Thoracic aorta (tissue), 2 donors: Measurements from ENCODE around the gene AK9. TPM values are rescaled to one million over a fixed set of nuclear protein-coding genes. Genes with fewer than 3 reads are reported as not detected.

Source experiments
- ATAC-seq: fragments of 150-250 bp; one replicate; pipeline ENCODE4 v1.8.0; 2017; ENCODE audit warnings: low read depth; ENCODE audit not compliant: insufficient number of reproducible peaks, low FRiP score
- DNase-seq: peaks from one replicate; pipeline ENCODE4 v3.0.0-alpha.2; 2020; ENCODE audit warnings: low spot score
- H3K27ac ChIP-seq, 2 donors: fragments of 200-600 bp; sonication (generic); 1 replicate in 1 of 2; 2 replicates in 1 of 2; pipeline ENCODE4 v1.5.1; 2016; ENCODE audit warnings: mild to moderate bottlenecking in 2 of 2, moderate library complexity in 2 of 2
- H3K27me3 ChIP-seq: fragments of 200-600 bp; sonication (generic); replicated peaks from 2 replicates; pipeline ENCODE4 v1.6.0; 2016; ENCODE audit warnings: mild to moderate bottlenecking; ENCODE audit not compliant: insufficient read depth
- H3K36me3 ChIP-seq: fragments of 200-600 bp; sonication (generic); one replicate; pipeline ENCODE4 v1.5.1; 2016
- H3K4me1 ChIP-seq, 2 donors: fragments of 200-600 bp; sonication (generic); 1 replicate in 1 of 2; 2 replicates in 1 of 2; pipeline versions ENCODE4 v1.5.1 to v1.6.0; 2016; ENCODE audit warnings: low read depth in 2 of 2, mild to moderate bottlenecking in 1 of 2; ENCODE audit not compliant: control insufficient read depth in 1 of 2
- H3K4me3 ChIP-seq: fragments of 200-600 bp; sonication (generic); 2 replicates; pipeline ENCODE4 v1.5.1; 2016; ENCODE audit warnings: mild to moderate bottlenecking
- H3K9me3 ChIP-seq: fragments of 200-600 bp; sonication (generic); 2 replicates; pipeline ENCODE4 v1.5.1; 2016
- CTCF ChIP-seq: fragments of 200-600 bp; sonication (generic); IDR thresholded peaks from one replicate; pipeline ENCODE4 v1.5.1; 2019; ENCODE audit warnings: antibody characterized with exemption
- total RNA-seq, 2 donors: library from RNA; depleted of rRNA; stranded (reverse); fragments of >200 nt; gene quantifications; one replicate each; pipeline versions ENCODE4 v1.1.0 to v1.2.3, GENCODE V29; 2016

The AK9 gene
- total RNA-seq, 2 donors from 2014 or later: 12.5 to 12.8 TPM

- DNase-seq (no peak), ATAC-seq (peak; percentile 4)
- Histone ChIP-seq H3K27ac (peak overlapping the region; percentile 73 to 90), H3K4me3 (peak overlapping the region; percentile 95), H3K27me3 (no peaks in the 10 kb centered on the region), H3K4me1 (peaks cover 9 to 31% of the 10 kb centered on the region in 2 donors), H3K9me3 (no peaks in the 10 kb centered on the region), H3K36me3 (peaks cover 9% of the 10 kb centered on the region)
- TF ChIP-seq CTCF: no peak
These were observed 234.9 kb downstream of the AK9 start for GRCh38 chr6:109456111-109456583.

GRCh38 chr6:109455437-109456110, 235.4 kb downstream of the AK9 start, which contains the start of gene MICAL1:
Gene MICAL1, minus strand, starts transcription at chr6:109455772. Its CDS starts 1,576 bp downstream, at chr6:109454196.
- Histone ChIP-seq H3K4me1 (peaks cover 9 to 31% of the 10 kb centered on the region in 2 donors), H3K9me3 (no peaks in the 10 kb centered on the region), H3K27me3 (no peaks in the 10 kb centered on the region), H3K27ac (peak within 1 kb of the TSS; percentile 73 to 90), H3K36me3 (peaks cover 9% of the 10 kb centered on the region), H3K4me3 (peak within 1 kb of the TSS; percentile 95)
- DNase-seq: no peak
- ATAC-seq: peak; percentile 41
- peak; percentile 44 for TF ChIP-seq CTCF

GRCh38 chr6:109454496-109455436, 236.2 kb downstream of the AK9 start:
- peaks cover 11% of the 10 kb centered on the region for H3K36me3 ChIP-seq
- peaks cover 9 to 31% of the 10 kb centered on the region in 2 donors for H3K4me1 ChIP-seq
- peak overlapping the region; percentile 95 for H3K4me3 ChIP-seq
- no peaks in the 10 kb centered on the region for H3K9me3 ChIP-seq
- H3K27me3 ChIP-seq: no peaks in the 10 kb centered on the region
- H3K27ac ChIP-seq: peak overlapping the region; percentile 64 to 90
- TF ChIP-seq CTCF: no peak
- ATAC-seq (no peak), DNase-seq (no peak)

GRCh38 chr6:109453594-109454495, 237.2 kb downstream of the AK9 start:
- Histone ChIP-seq H3K36me3 (peaks cover 11% of the 10 kb centered on the region), H3K4me1 (peaks cover 9 to 31% of the 10 kb centered on the region in 2 donors), H3K4me3 (peak overlapping the region; percentile 95), H3K27me3 (no peaks in the 10 kb centered on the region), H3K27ac (peak overlapping the region; percentile 64 to 90), H3K9me3 (no peaks in the 10 kb centered on the region)
- TF ChIP-seq CTCF: no peak
- DNase-seq (no peak), ATAC-seq (no peak)
